GM06990 (cell line): Measurements from ENCODE around the gene TRAK1.

Experiments used
- DNase-seq: peaks from one replicate; pipeline ENCODE4 v3.0.0-alpha.2; 2011; ENCODE audit not compliant: insufficient read length; ENCODE audit errors: extremely low read depth
- H3K27me3 ChIP-seq: replicated peaks from 2 replicates; pipeline ENCODE4 v1.6.0; 2011; ENCODE audit warnings: low read length; ENCODE audit not compliant: control insufficient read depth, insufficient read depth
- H3K36me3 ChIP-seq: 2 replicates; pipeline ENCODE4 v1.5.1; 2011; ENCODE audit warnings: low read length; ENCODE audit not compliant: control insufficient read depth, insufficient read depth
- H3K4me3 ChIP-seq: replicated peaks from 2 replicates; pipeline ENCODE4 v1.5.1; 2011; ENCODE audit warnings: low read depth, mild to moderate bottlenecking, control low read depth, low read length
- TF ChIP-seq, protein P1 (sequence below): IDR thresholded peaks from 2 replicates; pipeline ENCODE4 v1.5.1; 2011; ENCODE audit warnings: low read length, control low read depth, mild to moderate bottlenecking, inconsistent platforms; ENCODE audit not compliant: insufficient read depth, poor library complexity, severe bottlenecking

Gene TRAK1

DNA sequence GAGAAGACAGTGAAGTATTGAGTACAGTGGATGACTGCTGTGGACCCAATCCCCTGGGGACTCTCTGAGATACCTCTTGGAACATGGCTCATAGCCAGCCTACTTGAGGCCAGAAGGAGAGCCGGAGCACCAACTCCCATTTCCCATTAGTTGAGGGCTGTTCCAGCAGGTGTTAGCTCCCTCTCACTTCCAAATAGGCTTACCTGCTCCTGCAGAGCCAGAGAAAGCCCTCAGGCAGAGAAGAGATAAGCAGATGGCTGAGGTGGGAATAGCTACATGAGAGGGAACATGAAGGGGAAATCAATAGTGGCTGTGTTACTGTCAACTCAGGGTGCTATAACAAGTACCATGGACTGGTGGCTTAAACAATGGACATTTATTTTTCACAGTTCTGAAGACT is 179.4 kb downstream of the TRAK1 start:
- no peak for DNase-seq
- Histone ChIP-seq H3K27me3 (no peaks in the 10 kb centered on the region), H3K4me3 (no peak overlapping the region), H3K36me3 (no peaks in the 10 kb centered on the region)
- TF ChIP-seq, protein P1, sequence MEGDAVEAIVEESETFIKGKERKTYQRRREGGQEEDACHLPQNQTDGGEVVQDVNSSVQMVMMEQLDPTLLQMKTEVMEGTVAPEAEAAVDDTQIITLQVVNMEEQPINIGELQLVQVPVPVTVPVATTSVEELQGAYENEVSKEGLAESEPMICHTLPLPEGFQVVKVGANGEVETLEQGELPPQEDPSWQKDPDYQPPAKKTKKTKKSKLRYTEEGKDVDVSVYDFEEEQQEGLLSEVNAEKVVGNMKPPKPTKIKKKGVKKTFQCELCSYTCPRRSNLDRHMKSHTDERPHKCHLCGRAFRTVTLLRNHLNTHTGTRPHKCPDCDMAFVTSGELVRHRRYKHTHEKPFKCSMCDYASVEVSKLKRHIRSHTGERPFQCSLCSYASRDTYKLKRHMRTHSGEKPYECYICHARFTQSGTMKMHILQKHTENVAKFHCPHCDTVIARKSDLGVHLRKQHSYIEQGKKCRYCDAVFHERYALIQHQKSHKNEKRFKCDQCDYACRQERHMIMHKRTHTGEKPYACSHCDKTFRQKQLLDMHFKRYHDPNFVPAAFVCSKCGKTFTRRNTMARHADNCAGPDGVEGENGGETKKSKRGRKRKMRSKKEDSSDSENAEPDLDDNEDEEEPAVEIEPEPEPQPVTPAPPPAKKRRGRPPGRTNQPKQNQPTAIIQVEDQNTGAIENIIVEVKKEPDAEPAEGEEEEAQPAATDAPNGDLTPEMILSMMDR, result no peak

DNA sequence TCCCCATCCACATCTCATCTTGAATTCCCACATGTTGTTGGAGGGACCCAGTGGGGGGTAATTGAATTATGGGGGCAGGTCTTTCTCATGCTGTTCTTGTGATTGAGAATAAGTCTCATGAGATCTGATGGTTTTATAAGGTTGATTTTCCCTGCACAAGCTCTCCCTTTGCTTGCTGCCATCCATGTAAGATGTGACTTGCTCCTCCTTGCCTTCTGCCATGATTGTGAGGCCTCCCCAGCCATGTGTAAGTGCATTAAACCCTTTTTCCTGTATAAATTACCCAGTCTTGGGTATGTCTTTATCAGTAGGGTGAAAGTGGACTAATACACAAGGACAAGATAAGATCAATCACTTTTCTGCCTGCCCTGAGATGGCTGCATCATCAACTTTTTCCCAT is 180.6 kb downstream of the TRAK1 start:
- no peak overlapping the region for H3K4me3 ChIP-seq
- DNase-seq, result no peak
- H3K36me3 ChIP-seq, result no peaks in the 10 kb centered on the region
- no peaks in the 10 kb centered on the region for H3K27me3 ChIP-seq
- TF ChIP-seq, protein P1, result no peak

DNA sequence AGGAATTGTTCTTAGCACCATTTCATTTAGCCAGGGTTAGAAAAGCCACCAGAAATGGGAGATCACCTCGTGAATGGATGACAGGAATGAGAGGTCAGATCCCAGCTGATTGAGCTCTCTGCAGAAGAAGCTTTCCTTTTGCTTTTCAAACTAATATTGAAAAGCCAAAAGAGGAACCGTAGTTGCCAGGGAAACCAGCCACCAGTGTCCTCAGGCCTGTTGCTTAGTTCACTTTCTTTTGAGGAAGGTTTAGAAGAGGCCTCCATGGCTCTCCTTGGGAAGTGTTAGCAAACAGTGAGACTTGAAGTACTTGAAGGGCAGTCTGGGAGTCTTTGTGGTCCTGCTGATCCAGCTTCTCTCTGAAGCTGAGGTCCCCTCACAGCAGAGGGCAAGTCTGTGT is 182.2 kb downstream of the TRAK1 start:
- Histone ChIP-seq H3K4me3 (no peak overlapping the region), H3K36me3 (no peaks in the 10 kb centered on the region), H3K27me3 (no peaks in the 10 kb centered on the region)
- DNase-seq, result no peak
- TF ChIP-seq, protein P1, result no peak

DNA sequence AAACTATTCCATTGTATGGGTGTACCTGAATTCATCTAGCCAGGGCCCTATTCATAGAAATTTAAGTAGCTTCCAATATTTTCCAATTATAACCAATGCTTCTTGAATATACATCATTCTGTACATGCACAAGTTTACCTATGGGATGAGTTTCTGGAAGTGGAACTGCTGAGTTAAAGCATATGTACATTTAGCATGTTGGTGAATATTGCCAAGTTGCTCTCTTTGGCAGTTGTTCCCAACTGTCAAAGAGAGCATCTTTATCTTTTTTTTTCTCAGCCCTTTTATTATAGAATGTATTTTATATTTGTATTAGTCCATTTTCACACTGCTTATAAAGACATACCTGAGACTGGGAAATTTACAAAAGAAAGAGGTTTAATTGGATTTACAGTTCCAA is 183.1 kb downstream of the TRAK1 start:
- TF ChIP-seq, protein P1, result no peak
- no peak for DNase-seq
- Histone ChIP-seq H3K36me3 (no peaks in the 10 kb centered on the region), H3K27me3 (no peaks in the 10 kb centered on the region), H3K4me3 (no peak overlapping the region)

DNA sequence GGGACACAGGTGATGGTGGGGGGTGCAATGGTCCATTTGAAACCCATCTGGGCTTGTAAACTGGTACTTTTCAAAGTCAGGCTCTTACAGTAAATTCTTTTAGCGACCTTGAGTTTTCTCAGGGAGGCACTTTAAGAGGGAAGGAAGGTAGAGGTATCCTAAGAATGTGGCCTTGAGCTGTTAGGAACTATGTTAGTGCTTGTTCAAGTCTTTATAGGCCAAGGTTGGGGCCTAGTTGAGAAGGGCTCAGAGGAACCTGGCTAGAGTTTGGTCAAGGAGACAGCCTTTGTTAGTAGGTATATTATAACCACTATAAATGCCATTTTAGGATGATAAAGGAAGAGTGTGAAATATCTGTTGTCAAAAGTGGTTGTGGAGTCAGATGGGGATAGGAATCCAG is 184.1 kb downstream of the TRAK1 start:
- DNase-seq, result no peak
- Histone ChIP-seq H3K4me3 (no peak overlapping the region), H3K36me3 (no peaks in the 10 kb centered on the region), H3K27me3 (no peaks in the 10 kb centered on the region)
- TF ChIP-seq, protein P1, result no peak
